ENCODE results near the gene GPR25. TPM values are rescaled to one million over a fixed set of nuclear protein-coding genes. Genes with fewer than 3 reads are reported as not detected.

GPR25 gene
- total RNA-seq, 1 donor from 2014 or later: not detected

DNA sequence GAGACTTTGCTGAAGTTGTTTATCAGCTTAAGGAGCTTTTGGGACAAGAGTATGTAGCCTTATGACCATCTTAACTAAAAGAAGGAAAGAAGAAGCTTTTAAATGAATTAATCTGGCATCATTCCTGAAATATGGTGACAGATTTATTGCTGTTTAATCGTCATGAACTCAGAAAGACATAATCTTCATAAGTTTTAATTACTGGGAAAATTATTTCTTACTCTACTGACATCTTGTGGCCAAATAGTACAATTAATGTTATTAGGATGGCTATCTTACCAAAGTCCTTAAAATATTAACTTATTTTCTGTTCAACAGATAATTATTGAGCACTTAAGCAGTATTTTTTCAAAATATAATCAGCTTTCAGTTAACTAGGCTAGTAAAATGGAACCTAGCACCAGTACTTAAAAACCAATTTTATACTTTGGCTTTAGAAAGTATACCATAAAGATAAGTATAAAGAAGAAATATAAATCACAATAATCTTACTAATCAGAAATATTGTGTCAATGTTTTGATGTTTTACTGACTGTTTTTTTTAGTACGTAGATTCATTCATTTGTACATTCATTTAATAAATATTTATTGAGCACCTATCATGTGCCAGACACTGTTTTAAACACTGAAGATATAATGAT is 34.7 kb upstream of the GPR25 start:
- DNase-seq (ENCODE audit: low spot score): no peak
- H3K36me3 Mint-ChIP-seq (ENCODE audit: low read depth, unreplicated experiment): peaks cover 14% of the 10 kb centered on the region
- H3K4me3 Mint-ChIP-seq (ENCODE audit: unreplicated experiment): no peak overlapping the region
- H3K4me1 Mint-ChIP-seq (ENCODE audit: unreplicated experiment): no peaks in the 10 kb centered on the region
- H3K27me3 Mint-ChIP-seq (ENCODE audit: unreplicated experiment): no peaks in the 10 kb centered on the region
- TF ChIP-seq, protein P1, sequence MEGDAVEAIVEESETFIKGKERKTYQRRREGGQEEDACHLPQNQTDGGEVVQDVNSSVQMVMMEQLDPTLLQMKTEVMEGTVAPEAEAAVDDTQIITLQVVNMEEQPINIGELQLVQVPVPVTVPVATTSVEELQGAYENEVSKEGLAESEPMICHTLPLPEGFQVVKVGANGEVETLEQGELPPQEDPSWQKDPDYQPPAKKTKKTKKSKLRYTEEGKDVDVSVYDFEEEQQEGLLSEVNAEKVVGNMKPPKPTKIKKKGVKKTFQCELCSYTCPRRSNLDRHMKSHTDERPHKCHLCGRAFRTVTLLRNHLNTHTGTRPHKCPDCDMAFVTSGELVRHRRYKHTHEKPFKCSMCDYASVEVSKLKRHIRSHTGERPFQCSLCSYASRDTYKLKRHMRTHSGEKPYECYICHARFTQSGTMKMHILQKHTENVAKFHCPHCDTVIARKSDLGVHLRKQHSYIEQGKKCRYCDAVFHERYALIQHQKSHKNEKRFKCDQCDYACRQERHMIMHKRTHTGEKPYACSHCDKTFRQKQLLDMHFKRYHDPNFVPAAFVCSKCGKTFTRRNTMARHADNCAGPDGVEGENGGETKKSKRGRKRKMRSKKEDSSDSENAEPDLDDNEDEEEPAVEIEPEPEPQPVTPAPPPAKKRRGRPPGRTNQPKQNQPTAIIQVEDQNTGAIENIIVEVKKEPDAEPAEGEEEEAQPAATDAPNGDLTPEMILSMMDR (IDR thresholded peaks at IDR 0.05; ENCODE audit: unreplicated experiment): peak; percentile 59
- H3K9me3 Mint-ChIP-seq (ENCODE audit: unreplicated experiment): no peaks in the 10 kb centered on the region
- no peak overlapping the region for H3K27ac Mint-ChIP-seq (ENCODE audit: unreplicated experiment)

DNA sequence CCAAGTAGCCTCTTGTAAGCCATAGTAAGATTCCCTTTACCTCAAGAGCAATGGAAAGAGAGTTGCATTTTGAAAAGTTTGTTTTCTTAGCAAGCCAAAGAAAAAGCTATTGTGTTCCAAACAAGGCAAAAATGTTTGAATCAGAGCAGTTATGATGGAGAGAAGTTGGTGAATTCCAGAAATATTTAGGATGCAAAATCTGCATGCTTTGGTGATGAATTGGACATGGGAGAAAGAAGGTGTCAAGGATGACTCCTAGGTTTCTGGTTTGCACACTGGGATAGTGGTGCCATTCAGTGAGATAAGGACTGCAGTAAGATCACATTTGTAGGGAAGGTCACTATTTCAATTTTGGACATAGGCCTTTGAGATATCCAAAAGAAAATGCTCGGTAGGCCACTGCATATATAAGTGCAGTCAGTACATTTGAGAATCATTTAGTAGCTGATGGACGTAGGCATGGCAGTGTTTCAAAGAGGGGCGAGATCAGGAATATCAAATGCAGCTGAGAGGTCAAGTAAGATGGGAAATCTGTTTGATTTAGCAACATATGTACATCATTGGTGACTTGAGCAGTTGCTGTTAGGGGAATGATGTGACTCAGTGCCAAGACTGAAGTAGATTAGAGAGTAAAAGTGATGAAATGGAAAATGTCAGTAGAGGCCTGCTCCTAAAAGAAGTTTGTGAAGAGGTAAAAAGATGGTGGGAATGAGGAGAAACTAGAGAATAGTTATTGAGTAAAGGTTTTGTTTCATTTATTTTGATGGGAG is 33.9 kb upstream of the GPR25 start:
- DNase-seq (ENCODE audit: low spot score): no peak
- no peak overlapping the region for H3K27ac Mint-ChIP-seq (ENCODE audit: unreplicated experiment)
- no peaks in the 10 kb centered on the region for H3K27me3 Mint-ChIP-seq (ENCODE audit: unreplicated experiment)
- H3K36me3 Mint-ChIP-seq (ENCODE audit: low read depth, unreplicated experiment): peaks cover 14% of the 10 kb centered on the region
- no peaks in the 10 kb centered on the region for H3K4me1 Mint-ChIP-seq (ENCODE audit: unreplicated experiment)
- H3K9me3 Mint-ChIP-seq (ENCODE audit: unreplicated experiment): no peaks in the 10 kb centered on the region
- no peak overlapping the region for H3K4me3 Mint-ChIP-seq (ENCODE audit: unreplicated experiment)
- TF ChIP-seq, protein P1 (IDR thresholded peaks at IDR 0.05; ENCODE audit: unreplicated experiment): no peak

DNA sequence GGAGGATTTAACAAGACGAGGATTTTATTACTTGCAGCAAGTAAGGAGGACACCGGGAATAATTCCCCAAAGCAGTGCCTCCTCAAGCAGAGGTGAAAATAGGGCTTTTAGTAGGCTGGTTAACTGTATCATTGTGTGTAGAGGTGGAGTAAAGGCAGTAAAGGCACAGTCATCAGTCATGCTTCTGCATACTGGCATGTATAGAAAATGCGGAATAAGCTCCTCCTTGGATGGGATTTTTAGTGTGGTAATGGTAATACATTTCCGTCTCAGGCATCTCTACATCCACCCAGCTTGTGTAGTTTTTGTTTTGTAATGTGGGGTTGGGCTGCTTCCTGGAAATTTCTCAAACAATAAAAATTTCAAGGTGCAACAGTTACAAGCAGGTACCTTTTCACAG is 27.4 kb upstream of the GPR25 start:
- Mint-ChIP-seq H3K4me1 (ENCODE audit: unreplicated experiment) (no peaks in the 10 kb centered on the region), H3K27ac (ENCODE audit: unreplicated experiment) (no peak overlapping the region), H3K9me3 (ENCODE audit: unreplicated experiment) (no peaks in the 10 kb centered on the region), H3K4me3 (ENCODE audit: unreplicated experiment) (no peak overlapping the region), H3K36me3 (ENCODE audit: low read depth, unreplicated experiment) (peaks cover 23% of the 10 kb centered on the region), H3K27me3 (ENCODE audit: unreplicated experiment) (no peaks in the 10 kb centered on the region)
- TF ChIP-seq, protein P1 (IDR thresholded peaks at IDR 0.05; ENCODE audit: unreplicated experiment): no peak
- no peak for DNase-seq (ENCODE audit: low spot score)

DNA sequence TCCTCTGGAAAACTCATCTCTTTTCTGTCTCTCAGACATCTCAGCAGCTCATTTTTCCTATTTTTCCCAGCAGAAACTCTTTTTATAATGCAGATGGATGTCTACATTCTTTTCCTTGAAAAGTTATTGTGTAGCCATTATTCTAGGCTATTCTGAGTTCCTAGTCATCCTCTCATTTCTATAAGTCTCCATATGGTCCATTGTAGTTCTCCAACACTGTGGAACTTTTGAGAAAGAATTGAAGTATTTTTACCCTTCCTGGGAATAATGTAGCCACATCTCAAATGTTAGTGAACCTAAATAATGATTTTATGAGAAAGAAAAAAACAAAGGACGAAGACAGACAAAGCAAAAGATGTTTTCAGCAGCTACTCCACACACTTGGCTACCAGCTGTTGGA is 26.4 kb upstream of the GPR25 start:
- Mint-ChIP-seq H3K27ac (ENCODE audit: unreplicated experiment) (no peak overlapping the region), H3K36me3 (ENCODE audit: low read depth, unreplicated experiment) (peaks cover 29% of the 10 kb centered on the region), H3K27me3 (ENCODE audit: unreplicated experiment) (no peaks in the 10 kb centered on the region), H3K9me3 (ENCODE audit: unreplicated experiment) (no peaks in the 10 kb centered on the region), H3K4me1 (ENCODE audit: unreplicated experiment) (no peaks in the 10 kb centered on the region), H3K4me3 (ENCODE audit: unreplicated experiment) (no peak overlapping the region)
- DNase-seq (ENCODE audit: low spot score): no peak
- TF ChIP-seq, protein P1 (IDR thresholded peaks at IDR 0.05; ENCODE audit: unreplicated experiment): no peak

GRCh38 chr1:200849430-200849829 is 23.4 kb upstream of the GPR25 start:
- H3K9me3 Mint-ChIP-seq (ENCODE audit: unreplicated experiment): no peaks in the 10 kb centered on the region
- H3K36me3 Mint-ChIP-seq (ENCODE audit: low read depth, unreplicated experiment): peaks cover 35% of the 10 kb centered on the region
- no peak overlapping the region for H3K27ac Mint-ChIP-seq (ENCODE audit: unreplicated experiment)
- DNase-seq (ENCODE audit: low spot score): no peak
- peaks cover 8% of the 10 kb centered on the region for H3K4me1 Mint-ChIP-seq (ENCODE audit: unreplicated experiment)
- H3K4me3 Mint-ChIP-seq (ENCODE audit: unreplicated experiment): no peak overlapping the region
- H3K27me3 Mint-ChIP-seq (ENCODE audit: unreplicated experiment): no peaks in the 10 kb centered on the region
- TF ChIP-seq, protein P1 (IDR thresholded peaks at IDR 0.05; ENCODE audit: unreplicated experiment): no peak

Measured in endothelial cell (in vitro differentiated cells).